SK-N-SH treated with all-trans-retinoic acid at 6 μM for 48 hours (cell line): ENCODE data around the gene ZNF710.

Experiments
- ARNTL ChIP-seq: fragments of 450-650 bp; formaldehyde crosslinking; IDR thresholded peaks from 2 replicates; pipeline ENCODE4 v1.5.0; 2020; ENCODE audit warnings: low read depth, mild to moderate bottlenecking, moderate library complexity, borderline replicate concordance
- BACH2 ChIP-seq: fragments of 250-450 bp; sonication (Bioruptor Pico); IDR thresholded peaks from 2 replicates; pipeline ENCODE4 v1.9.0; 2021; ENCODE audit warnings: mild to moderate bottlenecking, borderline replicate concordance
- SNAI2 ChIP-seq: fragments of 250-450 bp; sonication (Bioruptor Pico); IDR thresholded peaks from 2 replicates; pipeline ENCODE4 v1.5.0; 2020; ENCODE audit warnings: mild to moderate bottlenecking, moderate library complexity
- TF ChIP-seq, protein P1 (sequence below): fragments of 250-450 bp; sonication (Bioruptor Pico); IDR thresholded peaks from 2 replicates; pipeline ENCODE4 v1.5.0; 2020; ENCODE audit warnings: mild to moderate bottlenecking, moderate library complexity
- TF ChIP-seq, protein P2 (sequence below): fragments of 250-450 bp; sonication (Bioruptor Pico); IDR thresholded peaks from 2 replicates; pipeline ENCODE4 v1.8.0; 2020; ENCODE audit warnings: mild to moderate bottlenecking, moderate library complexity, borderline replicate concordance
- TF ChIP-seq, protein P3 (sequence below): fragments of 250-450 bp; sonication (Bioruptor Pico); IDR thresholded peaks from 2 replicates; pipeline ENCODE4 v1.5.1; 2021; ENCODE audit warnings: mild to moderate bottlenecking, moderate library complexity

DNA sequence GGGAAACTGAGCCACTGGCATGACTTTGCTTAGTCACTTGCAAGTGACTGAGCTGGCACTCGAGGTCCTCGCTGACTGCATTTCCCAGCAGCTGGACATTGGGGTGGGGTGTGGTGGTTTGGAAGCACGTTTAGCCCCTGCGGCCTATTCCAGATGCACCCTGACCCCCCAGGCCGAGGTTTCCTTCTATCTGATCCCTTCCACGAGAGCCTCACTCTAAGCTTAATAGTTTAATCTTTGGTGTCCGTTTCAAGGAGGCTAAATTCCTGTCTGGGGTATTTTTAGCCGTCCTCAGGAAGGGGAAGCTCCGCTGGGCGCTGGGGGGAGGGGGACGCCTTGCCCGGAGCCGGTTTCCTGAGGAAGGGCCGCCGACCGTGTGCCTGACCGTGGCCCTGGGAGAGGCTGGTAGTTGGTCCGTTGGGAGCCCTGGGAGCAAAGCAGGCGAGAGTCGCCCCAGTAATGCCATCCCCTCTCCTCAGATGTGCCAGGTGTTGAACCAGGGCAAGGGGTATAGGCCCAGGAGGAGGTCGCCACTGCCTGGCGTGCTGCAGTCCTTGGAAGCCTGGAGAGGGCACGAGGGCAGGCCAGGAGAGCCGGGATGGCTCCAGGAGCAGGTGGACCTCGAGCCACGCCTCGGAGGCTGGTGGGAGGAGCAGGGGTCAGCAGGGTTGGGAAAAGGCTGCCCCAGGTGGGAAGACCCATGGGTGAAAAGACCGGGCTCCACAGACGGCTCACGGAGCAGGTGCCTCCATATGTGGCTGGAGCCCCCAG lies 64.0 kb downstream of the ZNF710 start:
- TF ChIP-seq, protein P1, sequence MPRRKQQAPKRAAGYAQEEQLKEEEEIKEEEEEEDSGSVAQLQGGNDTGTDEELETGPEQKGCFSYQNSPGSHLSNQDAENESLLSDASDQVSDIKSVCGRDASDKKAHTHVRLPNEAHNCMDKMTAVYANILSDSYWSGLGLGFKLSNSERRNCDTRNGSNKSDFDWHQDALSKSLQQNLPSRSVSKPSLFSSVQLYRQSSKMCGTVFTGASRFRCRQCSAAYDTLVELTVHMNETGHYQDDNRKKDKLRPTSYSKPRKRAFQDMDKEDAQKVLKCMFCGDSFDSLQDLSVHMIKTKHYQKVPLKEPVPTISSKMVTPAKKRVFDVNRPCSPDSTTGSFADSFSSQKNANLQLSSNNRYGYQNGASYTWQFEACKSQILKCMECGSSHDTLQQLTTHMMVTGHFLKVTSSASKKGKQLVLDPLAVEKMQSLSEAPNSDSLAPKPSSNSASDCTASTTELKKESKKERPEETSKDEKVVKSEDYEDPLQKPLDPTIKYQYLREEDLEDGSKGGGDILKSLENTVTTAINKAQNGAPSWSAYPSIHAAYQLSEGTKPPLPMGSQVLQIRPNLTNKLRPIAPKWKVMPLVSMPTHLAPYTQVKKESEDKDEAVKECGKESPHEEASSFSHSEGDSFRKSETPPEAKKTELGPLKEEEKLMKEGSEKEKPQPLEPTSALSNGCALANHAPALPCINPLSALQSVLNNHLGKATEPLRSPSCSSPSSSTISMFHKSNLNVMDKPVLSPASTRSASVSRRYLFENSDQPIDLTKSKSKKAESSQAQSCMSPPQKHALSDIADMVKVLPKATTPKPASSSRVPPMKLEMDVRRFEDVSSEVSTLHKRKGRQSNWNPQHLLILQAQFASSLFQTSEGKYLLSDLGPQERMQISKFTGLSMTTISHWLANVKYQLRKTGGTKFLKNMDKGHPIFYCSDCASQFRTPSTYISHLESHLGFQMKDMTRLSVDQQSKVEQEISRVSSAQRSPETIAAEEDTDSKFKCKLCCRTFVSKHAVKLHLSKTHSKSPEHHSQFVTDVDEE (CRISPR knock-in tag), result no peak
- TF ChIP-seq BACH2, result no peak
- TF ChIP-seq, protein P2, sequence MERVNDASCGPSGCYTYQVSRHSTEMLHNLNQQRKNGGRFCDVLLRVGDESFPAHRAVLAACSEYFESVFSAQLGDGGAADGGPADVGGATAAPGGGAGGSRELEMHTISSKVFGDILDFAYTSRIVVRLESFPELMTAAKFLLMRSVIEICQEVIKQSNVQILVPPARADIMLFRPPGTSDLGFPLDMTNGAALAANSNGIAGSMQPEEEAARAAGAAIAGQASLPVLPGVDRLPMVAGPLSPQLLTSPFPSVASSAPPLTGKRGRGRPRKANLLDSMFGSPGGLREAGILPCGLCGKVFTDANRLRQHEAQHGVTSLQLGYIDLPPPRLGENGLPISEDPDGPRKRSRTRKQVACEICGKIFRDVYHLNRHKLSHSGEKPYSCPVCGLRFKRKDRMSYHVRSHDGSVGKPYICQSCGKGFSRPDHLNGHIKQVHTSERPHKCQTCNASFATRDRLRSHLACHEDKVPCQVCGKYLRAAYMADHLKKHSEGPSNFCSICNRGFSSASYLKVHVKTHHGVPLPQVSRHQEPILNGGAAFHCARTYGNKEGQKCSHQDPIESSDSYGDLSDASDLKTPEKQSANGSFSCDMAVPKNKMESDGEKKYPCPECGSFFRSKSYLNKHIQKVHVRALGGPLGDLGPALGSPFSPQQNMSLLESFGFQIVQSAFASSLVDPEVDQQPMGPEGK (CRISPR knock-in tag), result no peak
- TF ChIP-seq, protein P3, sequence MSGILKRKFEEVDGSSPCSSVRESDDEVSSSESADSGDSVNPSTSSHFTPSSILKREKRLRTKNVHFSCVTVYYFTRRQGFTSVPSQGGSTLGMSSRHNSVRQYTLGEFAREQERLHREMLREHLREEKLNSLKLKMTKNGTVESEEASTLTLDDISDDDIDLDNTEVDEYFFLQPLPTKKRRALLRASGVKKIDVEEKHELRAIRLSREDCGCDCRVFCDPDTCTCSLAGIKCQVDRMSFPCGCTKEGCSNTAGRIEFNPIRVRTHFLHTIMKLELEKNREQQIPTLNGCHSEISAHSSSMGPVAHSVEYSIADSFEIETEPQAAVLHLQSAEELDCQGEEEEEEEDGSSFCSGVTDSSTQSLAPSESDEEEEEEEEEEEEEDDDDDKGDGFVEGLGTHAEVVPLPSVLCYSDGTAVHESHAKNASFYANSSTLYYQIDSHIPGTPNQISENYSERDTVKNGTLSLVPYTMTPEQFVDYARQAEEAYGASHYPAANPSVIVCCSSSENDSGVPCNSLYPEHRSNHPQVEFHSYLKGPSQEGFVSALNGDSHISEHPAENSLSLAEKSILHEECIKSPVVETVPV (CRISPR knock-in tag), result no peak
- no peak for TF ChIP-seq ARNTL (CRISPR knock-in tag)
- no peak for TF ChIP-seq SNAI2
